Heart left ventricle (tissue), 16 donors: Measurements from ENCODE around the gene KLK1. TPM values are rescaled to one million over a fixed set of nuclear protein-coding genes. Genes with fewer than 3 reads are reported as not detected.

Source experiments
- ATAC-seq, 4 donors: fragments of 200-7000 bp; cut with Tn5 transposase; one replicate each; pipeline ENCODE4 v1.9.1; 2020 to 2022; ENCODE audit warnings: moderate library complexity in 4 of 4, mild to moderate bottlenecking in 3 of 4, moderate number of reproducible peaks in 1 of 4
- DNase-seq, 5 donors: peaks; one replicate each; pipeline ENCODE4 v3.0.0-alpha.2; 2020
- H3K27ac ChIP-seq, 12 donors: fragments of 200-600 bp; sonication (generic) in 4 of 12; one replicate each; pipeline versions ENCODE4 v1.5.0 to v1.8.0; 2016 to 2022; ENCODE audit warnings: mild to moderate bottlenecking in 2 of 12
- H3K27me3 ChIP-seq, 9 donors: fragments of 200-600 bp; sonication (generic) in 2 of 9; one replicate each; pipeline versions ENCODE4 v1.5.1 to v1.8.0; 2016 to 2022; ENCODE audit warnings: mild to moderate bottlenecking in 3 of 9
- H3K36me3 ChIP-seq, 9 donors: fragments of 200-600 bp; sonication (generic) in 2 of 9; one replicate each; pipeline versions ENCODE4 v1.5.0 to v1.8.0; 2018 to 2022; ENCODE audit warnings: mild to moderate bottlenecking in 2 of 9
- H3K4me1 ChIP-seq, 12 donors: fragments of 200-600 bp; sonication (generic) in 4 of 12; one replicate each; pipeline versions ENCODE4 v1.5.0 to v1.8.0; 2016 to 2022; ENCODE audit warnings: mild to moderate bottlenecking in 3 of 12
- H3K4me3 ChIP-seq, 12 donors: fragments of 200-600 bp; sonication (generic) in 4 of 12; one replicate each; pipeline versions ENCODE4 v1.5.0 to v1.8.0; 2017 to 2022; ENCODE audit warnings: mild to moderate bottlenecking in 9 of 12, moderate library complexity in 4 of 12
- H3K9me3 ChIP-seq, 12 donors: fragments of 200-600 bp; sonication (generic) in 4 of 12; one replicate each; pipeline versions ENCODE4 v1.5.0 to v1.8.0; 2016 to 2022; ENCODE audit warnings: mild to moderate bottlenecking in 1 of 12
- POLR2A ChIP-seq, 2 donors: fragments of 450-650 bp; IDR thresholded peaks; one replicate each; pipeline ENCODE4 v1.6.1; 2017; ENCODE audit warnings: antibody characterized with exemption in 2 of 2, mild to moderate bottlenecking in 2 of 2, moderate library complexity in 2 of 2
- WGBS, 4 donors: extraction: QIAGEN DNeasy Blood & Tissue Kit in 2 of 4; methylation state at CpG; one replicate each; pipeline versions ENCODE4 v1.1.5 to v1.1.7; 2013 to 2018; 5-methylcytosine and 5-hydroxymethylcytosine counted together
- intact Hi-C, 10 donors: fragments of 100-400 bp; cut with DNase I; formaldehyde crosslinking; loops; one replicate each; pipeline versions ENCODE4 v1.11.1 to v1.14.2; 2022
- polyA plus RNA-seq, 2 donors: library from polyadenylated mRNA; stranded (reverse); fragments of 200-250 nt; gene quantifications; one replicate each; pipeline ENCODE4 v1.2.3, GENCODE V29; 2013
- total RNA-seq, 9 donors: library from RNA; depleted of rRNA in 2 of 9; stranded (reverse); fragments of >200 nt in 2 of 9; fragmentation: NEBNext Ultra II Directional in 3 of 9; extraction: Animal tissue kit (Norgen Biotek cat#: 25700) in 3 of 9; gene quantifications; one replicate each; pipeline versions ENCODE4 v1.1.0 to v1.2.4, GENCODE V29; 2016 to 2023
- TF ChIP-seq, protein P1 (sequence below), 12 donors: fragments of 200-600 bp; sonication (generic) in 4 of 12; IDR thresholded peaks; one replicate each; pipeline versions ENCODE4 v1.5.0 to v1.8.0; 2018 to 2022; ENCODE audit warnings: antibody characterized with exemption in 12 of 12, mild to moderate bottlenecking in 5 of 12
- donor health status: ischemic (EF 13 %, LVEDD 7.1; RV severe dilation, severe dysfunction).
- donor health status: healthy with polysubstance abuse.
- donor health status: DM: no; HTN: yes; CAD: no.
- donor health status: DM: no; HTN: no; CAD: no.
- donor health status: ischemic (EF 25% LVEDD 6.9; RV normal size, moderate dysfunction).
- donor health status: ischemic (EF 25% LVEDD 5.7; RV mildly dilated, moderate dysfunction).
- donor health status: healthy.
- donor health status: DM: yes; HTN: yes; CAD: no.
- donor health status: ischemic (EF 35%, LVEDD 5.7; RV mildly dilated, moderate dysfunction).
- donor health status: nonischemic (EF 11% LVEDD 7.7; RV severe dilation, severe dysfunction).
- donor health status: DM: yes; HTN: yes; CAD: no.
- donor health status: PGD.
- donor health status: ischemic (EF 29% LVEDD 5.4; RV normal size, mild dysfunction).
- donor health status: nonischemic (EF 23%, LVEDD 6.1; RV moderate dilation, normal function).

The KLK1 gene
- total and polyA plus RNA-seq, 11 donors, result 0.50 to 1.4 (median 0.58) TPM; not detected in 5

DNA sequence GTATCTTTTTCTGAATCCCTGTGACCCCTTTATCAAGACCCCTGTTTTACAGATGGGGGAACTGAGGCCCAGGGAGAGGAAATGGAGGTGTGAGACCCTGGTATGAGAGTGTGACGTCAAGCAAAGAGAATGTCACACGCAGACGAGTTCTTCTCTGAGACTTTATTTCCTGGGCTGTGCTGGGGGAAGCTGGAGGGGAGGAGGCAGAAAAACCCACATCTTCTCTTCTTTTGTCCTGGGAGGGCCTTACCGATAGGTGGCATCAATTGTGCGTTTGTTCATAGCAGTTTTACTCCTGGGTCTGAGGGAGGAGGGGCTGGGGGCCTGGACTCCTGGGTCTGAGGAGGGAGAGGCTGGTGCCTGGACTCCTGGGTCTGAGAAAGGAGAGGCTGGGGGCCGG, 14.7 kb upstream of the KLK1 start:
- ATAC-seq (no peak), DNase-seq (no peak)
- Histone ChIP-seq H3K36me3 (no peaks in the 10 kb centered on the region), H3K4me3 (no peak overlapping the region), H3K27me3 (peaks cover 0 to 27% (median 12%) of the 10 kb centered on the region in 9 donors), H3K27ac (no peak overlapping the region), H3K4me1 (peaks cover 0 to 12% (median 9%) of the 10 kb centered on the region in 12 donors), H3K9me3 (peaks cover 0 to 16% (median under 1%) of the 10 kb centered on the region in 12 donors)
- no peak for TF ChIP-seq POLR2A (IDR thresholded peaks at IDR 0.05)
- TF ChIP-seq, protein P1, sequence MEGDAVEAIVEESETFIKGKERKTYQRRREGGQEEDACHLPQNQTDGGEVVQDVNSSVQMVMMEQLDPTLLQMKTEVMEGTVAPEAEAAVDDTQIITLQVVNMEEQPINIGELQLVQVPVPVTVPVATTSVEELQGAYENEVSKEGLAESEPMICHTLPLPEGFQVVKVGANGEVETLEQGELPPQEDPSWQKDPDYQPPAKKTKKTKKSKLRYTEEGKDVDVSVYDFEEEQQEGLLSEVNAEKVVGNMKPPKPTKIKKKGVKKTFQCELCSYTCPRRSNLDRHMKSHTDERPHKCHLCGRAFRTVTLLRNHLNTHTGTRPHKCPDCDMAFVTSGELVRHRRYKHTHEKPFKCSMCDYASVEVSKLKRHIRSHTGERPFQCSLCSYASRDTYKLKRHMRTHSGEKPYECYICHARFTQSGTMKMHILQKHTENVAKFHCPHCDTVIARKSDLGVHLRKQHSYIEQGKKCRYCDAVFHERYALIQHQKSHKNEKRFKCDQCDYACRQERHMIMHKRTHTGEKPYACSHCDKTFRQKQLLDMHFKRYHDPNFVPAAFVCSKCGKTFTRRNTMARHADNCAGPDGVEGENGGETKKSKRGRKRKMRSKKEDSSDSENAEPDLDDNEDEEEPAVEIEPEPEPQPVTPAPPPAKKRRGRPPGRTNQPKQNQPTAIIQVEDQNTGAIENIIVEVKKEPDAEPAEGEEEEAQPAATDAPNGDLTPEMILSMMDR (IDR thresholded peaks at IDR 0.05), result no peak
- WGBS, 4 donors, result 14 to 19% (median 17%) methylated on average over 6 of the region's 6 CpGs
- intact Hi-C loops, result no loop called here

DNA sequence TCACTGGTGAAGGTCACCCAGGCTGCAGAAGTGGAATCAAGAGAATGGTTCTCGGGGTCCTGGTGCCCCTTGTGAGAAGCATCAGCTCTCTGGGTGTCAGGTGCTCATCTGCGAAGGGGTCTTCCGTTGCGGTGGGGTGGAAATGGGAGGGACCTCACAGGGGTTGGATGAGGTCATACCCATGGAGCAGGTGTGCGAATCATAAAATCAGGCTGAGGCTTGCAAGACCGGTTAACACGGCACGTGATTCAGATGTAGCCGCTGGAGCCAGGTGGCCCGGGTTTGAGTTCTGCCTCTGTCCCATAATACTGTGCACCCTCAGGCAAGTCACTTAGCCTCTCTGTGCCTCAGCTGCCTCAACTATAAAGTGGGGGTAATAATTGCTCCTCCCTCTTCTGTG, 13.7 kb upstream of the KLK1 start:
- Histone ChIP-seq H3K27me3 (peaks cover 0 to 36% (median 12%) of the 10 kb centered on the region in 9 donors), H3K36me3 (no peaks in the 10 kb centered on the region), H3K9me3 (peaks cover 0 to 6% (median 0%) of the 10 kb centered on the region in 12 donors), H3K4me3 (no peak overlapping the region), H3K4me1 (peaks cover 0 to 12% (median 9%) of the 10 kb centered on the region in 12 donors), H3K27ac (no peak overlapping the region)
- 74 to 85% (median 79%) methylated on average over 10 of the region's 10 CpGs for WGBS, 4 donors
- no peak for ATAC-seq
- TF ChIP-seq, protein P1 (IDR thresholded peaks at IDR 0.05), result no peak
- TF ChIP-seq POLR2A (IDR thresholded peaks at IDR 0.05), result no peak
- DNase-seq, result no peak
- intact Hi-C loops, result no loop called here

DNA sequence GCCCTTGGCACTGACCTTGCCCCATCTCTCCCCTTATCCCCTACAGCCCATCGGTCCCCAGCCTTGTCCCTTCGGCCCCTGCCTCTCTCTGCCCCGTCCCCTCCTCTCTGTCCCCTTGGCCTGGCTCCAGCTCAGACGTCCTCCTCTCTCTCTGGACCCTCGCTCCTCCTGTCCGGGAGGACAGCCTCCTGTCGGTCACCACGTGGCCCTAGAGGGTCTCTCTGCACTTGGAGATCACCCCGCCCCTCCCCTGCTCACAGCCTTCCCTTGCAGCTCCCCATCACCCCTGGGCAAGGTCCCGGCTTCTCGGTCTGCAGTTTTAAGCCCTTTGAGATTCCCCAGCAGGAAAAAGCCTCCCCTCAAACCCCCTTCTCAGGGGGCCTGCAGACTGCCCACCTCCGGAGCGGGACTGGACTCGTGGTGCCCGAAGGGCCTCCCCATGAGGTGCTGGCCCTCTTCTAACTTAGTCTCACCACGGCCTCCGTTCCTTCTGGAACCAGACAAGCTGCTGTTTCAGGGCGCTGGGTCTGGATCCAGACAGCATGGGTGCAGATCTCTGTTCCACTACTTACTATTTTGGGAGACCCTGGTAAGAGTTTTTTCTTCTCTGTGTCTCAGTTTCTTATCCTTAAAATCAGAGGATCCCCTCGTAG, 13.1 kb upstream of the KLK1 start:
- Histone ChIP-seq H3K27me3 (peaks cover 0 to 36% (median 12%) of the 10 kb centered on the region in 9 donors), H3K4me1 (peaks cover 0 to 12% (median 9%) of the 10 kb centered on the region in 12 donors), H3K36me3 (no peaks in the 10 kb centered on the region), H3K9me3 (peaks cover 0 to under 1% (median 0%) of the 10 kb centered on the region in 12 donors), H3K27ac (no peak overlapping the region), H3K4me3 (no peak overlapping the region)
- intact Hi-C loops, result no loop called here
- 45 to 55% (median 50%) methylated on average over 15 to 19 of the region's 19 CpGs for WGBS, 4 donors
- TF ChIP-seq, protein P1 (IDR thresholded peaks at IDR 0.05), result no peak
- TF ChIP-seq POLR2A (IDR thresholded peaks at IDR 0.05), result no peak
- ATAC-seq (peak in 1 of 4 donors; percentile 4), DNase-seq (no peak)

DNA sequence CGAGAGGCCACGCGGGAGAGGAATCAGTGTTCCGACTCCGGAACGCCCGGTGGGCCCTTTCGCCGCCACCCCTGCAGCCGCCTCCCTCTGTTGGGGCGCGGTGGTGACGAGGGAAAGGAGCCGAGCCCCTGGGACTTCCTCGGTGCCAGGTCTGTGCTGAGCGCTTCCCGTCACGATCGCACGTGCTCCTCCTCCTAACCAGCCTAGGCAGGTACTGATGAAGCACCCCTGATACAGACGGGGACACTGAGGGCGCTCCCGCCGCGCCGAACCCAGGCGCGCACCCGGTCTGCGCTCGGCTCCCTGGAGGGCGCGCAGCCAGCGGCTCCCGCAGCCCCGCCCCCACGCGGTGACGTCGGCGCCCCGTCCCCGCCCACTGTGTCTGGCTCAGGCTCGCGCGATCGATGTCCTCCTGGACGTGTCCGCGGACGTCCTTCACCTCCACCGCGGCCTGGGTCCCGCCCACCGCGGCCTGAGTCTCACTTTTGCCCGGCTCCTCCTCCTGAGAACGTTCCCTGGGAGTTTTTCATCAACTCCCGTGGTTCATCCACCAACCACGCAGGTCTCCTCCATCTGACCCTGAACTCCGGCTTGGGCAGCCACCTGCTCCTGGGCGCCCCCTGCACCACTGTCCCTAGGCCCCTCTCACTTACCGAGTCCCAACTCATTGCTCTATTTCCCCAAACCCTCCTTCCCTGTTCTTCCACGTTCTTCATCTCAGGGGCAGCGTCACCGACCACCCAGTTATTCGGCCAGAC, 12.4 kb upstream of the KLK1 start:
- ATAC-seq, result peak; percentile 75 to 95 (median 89)
- TF ChIP-seq, protein P1 (IDR thresholded peaks at IDR 0.05), result no peak
- peak in 1 of 2 donors; percentile 25 for TF ChIP-seq POLR2A (IDR thresholded peaks at IDR 0.05)

More for the DNA sequence above, 12.4 kb upstream of the KLK1 start:
- Histone ChIP-seq H3K27me3 (peaks cover 0 to 36% (median 12%) of the 10 kb centered on the region in 9 donors), H3K36me3 (no peaks in the 10 kb centered on the region), H3K4me1 (peaks cover 0 to 12% (median 9%) of the 10 kb centered on the region in 12 donors), H3K4me3 (peak overlapping the region; percentile 28 to 65 (median 56)), H3K9me3 (no peaks in the 10 kb centered on the region), H3K27ac (no peak overlapping the region)
- DNase-seq, result peak; percentile 48 to 84 (median 64)
- WGBS, 4 donors, result 3 to 5% (median 3%) methylated on average over 34 to 67 of the region's 67 CpGs
- intact Hi-C loops, result no loop called here
